IMR-90 (cell line): ENCODE measurements around the gene SIM1. TPM values are rescaled to one million over a fixed set of nuclear protein-coding genes. Genes with fewer than 3 reads are reported as not detected.

Experiments
- ATAC-seq: fragments of 200-7000 bp; cut with Tn5 transposase; 2 replicates; pipeline ENCODE4 v1.9.1; 2020; ENCODE audit warnings: low read depth, mild to moderate bottlenecking, moderate library complexity
- BruUV-seq: library from RNA; stranded (reverse); fragments of 400-500 nt; replicated peaks from 2 replicates; lab custom pipeline; 2021; lab: Mats Ljungman, UMichigan
- CTCF ChIA-PET: fragments of 300-600 bp; formaldehyde crosslinking; extraction: SDS; loops from one replicate; lab custom pipeline; 2021; ENCODE audit warnings: antibody characterized with exemption; lab: Yijun Ruan, JAX
- POLR2A ChIA-PET: fragments of 300-600 bp; sonication (Branson Sonifier 250); formaldehyde crosslinking; loops from one replicate; lab custom pipeline; 2022; ENCODE audit warnings: antibody characterized with exemption; ENCODE audit not compliant: unreplicated experiment; lab: Charles Lee
- DNase-seq: peaks from one replicate; pipeline ENCODE4 v3.0.0; 2013
- H2AFZ ChIP-seq: replicated peaks from 2 replicates; pipeline ENCODE3; 2013; ENCODE audit warnings: low read length, mild to moderate bottlenecking; ENCODE audit not compliant: poor library complexity
- H2AK5ac ChIP-seq: 2 replicates; pipeline ENCODE4 v1.6.1; 2013; ENCODE audit warnings: low read depth, low read length, inconsistent platforms
- H2AK9ac ChIP-seq: replicated peaks from 2 replicates; pipeline ENCODE3; 2013; ENCODE audit warnings: mild to moderate bottlenecking, low read depth, low read length, moderate library complexity; ENCODE audit not compliant: poor library complexity
- H2BK120ac ChIP-seq: 2 replicates; pipeline ENCODE4 v1.6.1; 2013; ENCODE audit warnings: low read depth, low read length, inconsistent platforms
- H2BK15ac ChIP-seq: 3 replicates; pipeline ENCODE4 v1.6.1; 2013; ENCODE audit warnings: low read depth, low read length, inconsistent platforms
- H2BK20ac ChIP-seq: 2 replicates; pipeline ENCODE4 v1.6.1; 2013; ENCODE audit warnings: low read depth, mild to moderate bottlenecking, inconsistent platforms, low read length, moderate library complexity
- H2BK5ac ChIP-seq: 2 replicates; pipeline ENCODE4 v1.6.1; 2013; ENCODE audit warnings: mild to moderate bottlenecking, low read depth, low read length, inconsistent platforms; ENCODE audit not compliant: poor library complexity, severe bottlenecking
- H3K14ac ChIP-seq: replicated peaks from 2 replicates; pipeline ENCODE4 v1.6.1; 2013; ENCODE audit warnings: low read depth, low read length, inconsistent platforms
- H3K18ac ChIP-seq: 2 replicates; pipeline ENCODE4 v1.6.1; 2013; ENCODE audit warnings: low read depth, low read length, control low read depth
- H3K23ac ChIP-seq: 2 replicates; pipeline ENCODE4 v1.6.1; 2013; ENCODE audit warnings: low read depth, low read length, inconsistent platforms
- H3K27ac ChIP-seq: 2 replicates; pipeline ENCODE4 v1.5.1; 2013; ENCODE audit warnings: mild to moderate bottlenecking, control low read depth, low read length; ENCODE audit not compliant: insufficient read depth
- H3K27me3 ChIP-seq: 2 replicates; pipeline ENCODE4 v1.6.1; 2013; ENCODE audit warnings: low read length; ENCODE audit not compliant: control insufficient read depth, insufficient read depth
- H3K36me3 ChIP-seq: 2 replicates; pipeline ENCODE4 v1.6.1; 2013; ENCODE audit warnings: low read length, mixed read lengths; ENCODE audit not compliant: control insufficient read depth, insufficient read depth
- H3K4ac ChIP-seq: 2 replicates; pipeline ENCODE4 v1.6.1; 2013; ENCODE audit warnings: low read depth, low read length, inconsistent platforms
- H3K4me1 ChIP-seq: 2 replicates; pipeline ENCODE4 v1.6.1; 2013; ENCODE audit warnings: low read length, mixed read lengths; ENCODE audit not compliant: control insufficient read depth, insufficient read depth
- H3K4me2 ChIP-seq: 2 replicates; pipeline ENCODE4 v1.6.1; 2013; ENCODE audit warnings: low read depth, mild to moderate bottlenecking, control low read depth, low read length, moderate library complexity
- H3K4me3 ChIP-seq: 2 replicates; pipeline ENCODE4 v1.5.1; 2013; ENCODE audit warnings: low read depth, mild to moderate bottlenecking, control low read depth, low read length, moderate library complexity; ENCODE audit not compliant: insufficient read depth
- H3K56ac ChIP-seq: 2 replicates; pipeline ENCODE4 v1.6.1; 2013; ENCODE audit warnings: low read length, inconsistent platforms; ENCODE audit not compliant: insufficient read depth; ENCODE audit errors: extremely low read depth
- H3K79me1 ChIP-seq, 2 experiments: 2 replicates each; pipeline ENCODE4 v1.6.1; 2013; ENCODE audit warnings: low read length in 2 of 2, inconsistent platforms in 1 of 2, low read depth in 1 of 2
- H3K9ac ChIP-seq: 2 replicates; pipeline ENCODE4 v1.6.1; 2013; ENCODE audit warnings: low read depth, low read length, control low read depth
- H3K9me1 ChIP-seq: 2 replicates; pipeline ENCODE4 v1.6.1; 2013; ENCODE audit warnings: low read length, inconsistent platforms; ENCODE audit not compliant: insufficient read depth
- H3K9me3 ChIP-seq: 2 replicates; pipeline ENCODE4 v1.6.1; 2013; ENCODE audit warnings: low read length; ENCODE audit not compliant: control insufficient read depth, insufficient read depth
- H4K20me1 ChIP-seq: 2 replicates; pipeline ENCODE4 v1.6.1; 2013; ENCODE audit warnings: low read length, inconsistent platforms; ENCODE audit not compliant: insufficient read depth
- H4K5ac ChIP-seq: 2 replicates; pipeline ENCODE4 v1.6.1; 2013; ENCODE audit warnings: mild to moderate bottlenecking, low read depth, low read length, control low read depth
- H4K8ac ChIP-seq, 2 experiments: 2 replicates each; pipeline ENCODE4 v1.6.1; 2013; ENCODE audit warnings: low read depth in 2 of 2, low read length in 2 of 2, control low read depth in 1 of 2, inconsistent platforms in 1 of 2
- H4K91ac ChIP-seq: 2 replicates; pipeline ENCODE4 v1.6.1; 2013; ENCODE audit warnings: low read depth, low read length, inconsistent platforms; ENCODE audit not compliant: insufficient read depth
- CHD1 ChIP-seq: IDR thresholded peaks from 2 replicates; pipeline ENCODE4 v1.6.1; 2012; ENCODE audit warnings: low read depth, low read length, improper control_type of control experiment
- ELK1 ChIP-seq: fragments of 150-350 bp; IDR thresholded peaks from 2 replicates; pipeline ENCODE4 v1.6.1; 2016; ENCODE audit warnings: low read depth, mild to moderate bottlenecking, low read length, moderate library complexity, borderline replicate concordance
- FOS ChIP-seq: fragments of 150-350 bp; IDR thresholded peaks from 2 replicates; pipeline ENCODE4 v1.6.1; 2016; ENCODE audit warnings: low read depth, low read length
- MXI1 ChIP-seq: IDR thresholded peaks from 2 replicates; pipeline ENCODE4 v1.6.1; 2012; ENCODE audit warnings: low read depth, mild to moderate bottlenecking, low read length, moderate library complexity, borderline replicate concordance
- NFE2L2 ChIP-seq: fragments of 150-350 bp; IDR thresholded peaks from 2 replicates; pipeline ENCODE4 v1.6.1; 2016; ENCODE audit warnings: low read depth, mild to moderate bottlenecking, low read length
- RAD21 ChIP-seq: IDR thresholded peaks from 2 replicates; pipeline ENCODE4 v1.6.1; 2012; ENCODE audit warnings: low read length, improper control_type of control experiment
- RFX5 ChIP-seq: IDR thresholded peaks from 2 replicates; pipeline ENCODE4 v1.8.0; 2012; ENCODE audit warnings: low read depth, mild to moderate bottlenecking, low read length, moderate library complexity
- SMC3 ChIP-seq: fragments of 150-350 bp; IDR thresholded peaks from 2 replicates; pipeline ENCODE4 v1.6.1; 2016; ENCODE audit warnings: low read depth, mild to moderate bottlenecking, antibody characterized with exemption, low read length, moderate library complexity
- WGBS, 2 experiments: methylation state at CpG; one replicate each; pipeline versions ENCODE4 v1.1.5 to v1.1.7; 2013; ENCODE audit warnings: missing lambda C conversion rate in 2 of 2; ENCODE audit not compliant: insufficient read length in 1 of 2; ENCODE audit errors: extremely low coverage in 2 of 2; 5-methylcytosine and 5-hydroxymethylcytosine counted together
- dilution Hi-C: fragments of 300-500 bp; cut with HindIII; formaldehyde crosslinking; loops from one replicate; pipeline ENCODE4 v1.14.3; 2018; ENCODE audit warnings: low sequenced_read_pairs; ENCODE audit not compliant: unreplicated experiment
- in situ Hi-C: fragments of 300-500 bp; cut with MboI; formaldehyde crosslinking; loops from 3 replicates; pipeline ENCODE4 v1.14.3; 2019; ENCODE audit warnings: low sequenced_read_pairs, inconsistent platforms, mixed read lengths
- intact Hi-C: fragments of 100-400 bp; cut with micrococcal nuclease; formaldehyde crosslinking; loops from 2 replicates; pipeline ENCODE4 v1.10.0; 2022
- polyA plus RNA-seq, 3 experiments: library from polyadenylated mRNA; depleted of rRNA; stranded (reverse); fragments of >200 nt; gene quantifications; 2 replicates each; pipeline ENCODE4 v1.2.3, GENCODE V29; 2012; ENCODE audit warnings: low replicate concordance in 1 of 3
- total RNA-seq: library from RNA; depleted of rRNA; stranded (reverse); fragments of >200 nt; gene quantifications from 2 replicates; pipeline ENCODE4 v1.2.3, GENCODE V29; 2012

SIM1 gene
- total and polyA plus RNA-seq, 2 of the 4 experiments (the other 2 are of a cell fraction) = not detected

- BruUV-seq = no TSS peak
- H3K9ac ChIP-seq = no peak overlapping the region
Measured at GRCh38 chr6:100338090-100338489, 126.6 kb downstream of the SIM1 start.

More at GRCh38 chr6:100338090-100338489, 126.6 kb downstream of the SIM1 start:
- Histone ChIP-seq H3K27ac (no peak overlapping the region), H2AK9ac (no peak overlapping the region), H4K91ac (no peak overlapping the region), H3K14ac (no peak overlapping the region), H3K9me1 (peaks cover 3% of the 10 kb centered on the region; the same call in 1 of the 2 replicates), H3K4ac (no peak overlapping the region), H4K20me1 (no peaks in the 10 kb centered on the region), H3K79me1 (no peaks in the 10 kb centered on the region), H3K18ac (no peak overlapping the region), H3K27me3 (no peaks in the 10 kb centered on the region), H2BK5ac (no peak overlapping the region), H3K4me1 (peaks cover 2% of the 10 kb centered on the region; the same call in 1 of the 2 replicates), H2AK5ac (no peak overlapping the region), H3K9me3 (no peaks in the 10 kb centered on the region), H2AFZ (no peak overlapping the region), H2BK120ac (no peak overlapping the region), H3K4me3 (no peak overlapping the region), H3K56ac (no peak overlapping the region), H2BK15ac (no peak overlapping the region), H4K8ac (no peak overlapping the region), H2BK20ac (no peak overlapping the region), H4K5ac (no peak overlapping the region), H3K4me2 (no peak overlapping the region), H3K23ac (no peak overlapping the region), H3K36me3 (no peaks in the 10 kb centered on the region)
- no peak for TF ChIP-seq SMC3
- no peak for TF ChIP-seq CHD1
- no peak for TF ChIP-seq MXI1
- TF ChIP-seq RFX5 = no peak
- TF ChIP-seq FOS = no peak
- TF ChIP-seq RAD21 = no peak
- no peak for TF ChIP-seq NFE2L2
- no peak for TF ChIP-seq ELK1
- ATAC-seq (no peak), DNase-seq (no peak)
- CTCF ChIA-PET = no interaction called here
- in situ Hi-C loops = no loop called here
- intact Hi-C loops = no loop called here
- dilution Hi-C loops = no loop called here
- no CpG with 5 or more reads among the region's 2 CpGs for WGBS, 2 experiments
- POLR2A ChIA-PET = no interaction called here
